HCEC 1CT (cell line): ENCODE data around the gene XYLT1.

Source experiments
- DNase-seq: peaks from one replicate; pipeline ENCODE4 v3.0.0-alpha.2; 2017

Gene XYLT1

DNA sequence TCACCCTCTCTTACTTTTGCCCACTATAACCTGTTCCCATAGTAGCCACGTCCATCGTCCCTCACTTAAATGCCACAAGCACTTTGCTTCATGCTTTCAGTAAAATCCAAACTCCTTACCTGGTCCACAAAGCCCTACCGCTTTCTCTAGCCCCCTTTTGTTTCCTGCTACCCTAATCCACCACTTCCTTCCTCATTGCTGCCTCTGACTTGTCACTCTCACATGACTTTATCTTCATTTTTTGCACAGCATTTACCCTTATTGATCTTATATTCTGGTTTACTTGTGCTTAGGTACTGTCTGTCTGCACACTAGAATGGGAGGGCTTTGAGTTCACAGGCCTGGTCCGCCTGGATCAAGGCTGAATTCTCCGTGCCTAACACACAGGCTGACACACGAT lies 340.0 kb downstream of the XYLT1 start:
- no peak for DNase-seq

DNA sequence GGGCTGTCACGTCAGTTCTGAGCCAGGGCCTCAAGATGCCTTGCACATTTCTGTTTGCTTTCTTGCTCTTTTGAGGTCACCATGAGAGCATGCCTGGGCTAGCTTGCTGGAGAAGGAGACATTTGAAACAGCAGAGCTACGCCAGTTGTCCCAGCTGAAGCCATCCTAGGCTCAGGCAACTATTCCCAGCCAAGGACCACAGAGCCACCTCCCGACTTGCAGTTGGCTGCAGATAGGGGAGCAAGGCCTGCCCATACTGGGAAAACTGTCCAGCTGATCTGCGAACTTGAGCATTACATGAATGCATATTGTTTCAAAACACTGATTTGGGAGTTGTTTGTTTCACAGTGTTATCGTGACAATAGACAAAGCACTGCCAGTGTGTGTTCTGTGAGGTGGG lies 340.8 kb downstream of the XYLT1 start:
- DNase-seq, result no peak

DNA sequence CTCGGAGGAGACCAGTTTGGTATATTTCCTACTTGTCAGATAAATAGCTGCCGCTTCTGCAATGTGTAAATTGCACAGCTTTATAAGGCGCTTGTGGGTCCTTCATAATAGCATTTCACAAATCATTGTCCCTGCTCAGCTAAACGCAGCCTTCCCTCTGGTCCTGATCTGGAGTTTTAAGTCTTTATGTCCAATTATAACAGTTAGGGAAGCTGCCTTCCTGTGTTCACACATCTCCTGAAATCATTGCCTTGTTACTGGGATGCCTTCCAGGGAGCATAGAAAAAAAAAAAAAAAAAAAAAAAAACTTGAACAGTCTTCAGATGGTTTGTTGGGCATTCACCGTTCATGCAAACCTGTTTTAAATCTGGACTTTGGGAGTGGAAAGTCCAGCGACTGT lies 342.0 kb downstream of the XYLT1 start:
- DNase-seq, result no peak

DNA sequence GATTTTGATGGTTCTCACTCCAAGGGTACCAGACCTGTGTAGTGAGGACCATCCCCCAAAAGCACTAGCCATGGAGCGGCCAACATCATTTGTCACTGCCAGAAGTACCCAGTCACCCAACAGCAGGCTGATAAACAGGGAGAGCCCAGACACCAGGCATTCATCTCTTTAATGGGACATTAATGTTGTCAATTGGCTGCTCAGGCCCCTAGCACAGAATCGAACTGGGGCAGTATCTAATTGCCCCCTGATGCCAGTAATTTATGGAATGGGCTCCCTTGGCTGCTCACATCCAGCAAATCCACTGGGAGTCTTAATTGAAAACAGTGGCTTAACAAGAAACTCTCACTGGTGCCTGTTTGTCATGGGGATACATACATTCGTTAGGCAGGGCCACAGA lies 344.6 kb downstream of the XYLT1 start:
- DNase-seq, result no peak

DNA sequence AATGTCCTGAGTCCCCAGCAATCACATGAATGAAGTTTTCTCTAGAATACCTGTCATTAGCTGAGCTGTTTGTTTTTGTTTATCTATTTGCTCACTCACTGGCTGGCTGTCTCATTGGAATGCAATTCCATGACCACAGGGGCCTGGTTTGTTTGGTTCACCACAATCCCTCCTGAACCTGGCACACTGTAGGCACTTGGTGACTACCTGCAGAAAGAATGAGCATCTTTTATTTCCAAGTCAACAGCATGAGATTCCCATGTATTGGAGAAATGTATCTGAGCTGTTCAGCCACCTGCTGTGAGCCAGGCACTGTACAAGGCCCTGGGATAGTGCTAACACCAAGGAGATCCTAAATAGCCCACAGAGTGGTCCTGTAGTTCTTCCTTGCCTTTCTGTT lies 345.1 kb downstream of the XYLT1 start:
- DNase-seq, result no peak

DNA sequence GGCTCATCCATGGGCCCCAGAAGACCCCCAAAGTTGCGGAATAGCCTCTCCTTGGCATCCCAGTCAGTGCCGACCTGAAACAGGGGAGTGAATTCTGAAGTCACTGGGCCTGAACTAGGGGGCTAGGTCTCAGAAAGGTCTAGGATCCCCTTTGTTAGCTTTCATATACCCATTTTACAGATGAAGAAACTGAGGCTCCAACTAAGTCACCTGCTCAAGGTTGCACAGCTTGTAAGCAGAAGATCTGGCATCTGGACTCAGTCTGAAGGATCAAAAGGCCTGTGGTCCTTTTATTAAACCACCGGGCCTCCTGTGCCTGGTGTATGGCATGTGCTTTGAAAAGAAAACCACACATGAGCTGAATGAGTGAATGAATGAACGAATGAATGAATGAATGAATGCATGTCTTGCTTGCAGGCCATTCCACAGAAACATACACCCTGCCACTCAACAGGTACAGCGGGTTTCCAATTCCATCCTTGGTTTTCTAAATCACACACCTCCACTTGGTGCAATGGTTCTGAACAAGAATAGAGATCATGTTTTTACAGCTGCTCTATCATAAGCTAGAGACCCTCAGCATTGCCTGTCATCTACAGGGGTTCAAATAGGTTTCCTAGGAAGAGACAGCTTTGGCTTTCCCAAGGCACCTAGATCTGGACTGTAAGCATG lies 352.7 kb downstream of the XYLT1 start:
- no peak for DNase-seq

DNA sequence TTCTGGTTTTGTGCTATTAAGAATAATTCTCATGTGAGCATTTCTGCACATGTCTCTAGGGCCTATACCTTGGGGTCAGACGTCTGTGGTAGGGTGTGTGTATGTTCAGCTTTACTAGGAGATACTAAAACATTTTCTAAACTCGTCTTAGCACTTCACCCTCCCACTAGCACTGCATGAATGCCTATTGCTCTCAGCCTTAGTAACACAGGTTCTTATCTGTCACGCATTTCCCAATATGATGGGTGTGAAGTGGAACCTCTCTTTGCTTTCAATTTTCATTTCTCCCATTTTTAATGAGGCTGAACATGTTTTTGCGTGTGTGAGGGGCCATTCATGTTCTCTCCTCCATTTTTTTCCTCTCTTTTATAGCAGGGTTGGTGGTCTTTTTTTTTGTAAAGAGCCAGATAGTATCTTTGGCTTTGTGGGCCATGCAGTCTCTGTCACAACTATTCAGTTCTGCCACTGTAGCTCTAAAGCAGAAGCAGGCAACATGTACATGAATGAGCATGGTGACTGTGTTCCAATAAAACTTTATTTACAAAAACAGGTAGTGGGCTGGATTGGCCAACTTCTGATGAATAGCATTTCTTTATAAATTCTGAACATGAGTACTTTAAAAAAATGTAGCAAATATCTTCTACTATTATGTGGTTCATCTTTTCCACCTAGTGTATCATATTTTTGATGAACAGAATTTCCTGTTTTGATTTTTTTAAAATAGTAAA lies 354.0 kb downstream of the XYLT1 start:
- DNase-seq, result no peak

DNA sequence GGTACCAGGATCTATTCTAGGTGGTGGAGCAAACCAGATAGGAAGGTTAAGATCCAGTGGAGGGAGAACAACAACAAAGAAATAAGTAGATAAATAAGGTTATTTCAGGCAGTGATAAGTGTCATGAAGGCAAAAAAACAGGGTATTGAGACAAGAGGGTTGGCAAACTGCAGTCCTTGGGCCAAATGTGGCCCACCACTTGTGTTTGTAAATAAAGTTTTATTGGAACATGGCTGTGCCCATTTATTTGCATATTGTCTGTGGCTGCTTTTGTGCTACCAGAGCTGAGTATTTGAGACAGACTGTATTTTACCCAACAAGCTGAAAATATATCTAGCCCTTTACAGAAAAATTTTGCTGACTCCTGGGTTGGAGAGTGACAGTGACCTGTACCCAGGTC lies 361.3 kb downstream of the XYLT1 start:
- no peak for DNase-seq

DNA sequence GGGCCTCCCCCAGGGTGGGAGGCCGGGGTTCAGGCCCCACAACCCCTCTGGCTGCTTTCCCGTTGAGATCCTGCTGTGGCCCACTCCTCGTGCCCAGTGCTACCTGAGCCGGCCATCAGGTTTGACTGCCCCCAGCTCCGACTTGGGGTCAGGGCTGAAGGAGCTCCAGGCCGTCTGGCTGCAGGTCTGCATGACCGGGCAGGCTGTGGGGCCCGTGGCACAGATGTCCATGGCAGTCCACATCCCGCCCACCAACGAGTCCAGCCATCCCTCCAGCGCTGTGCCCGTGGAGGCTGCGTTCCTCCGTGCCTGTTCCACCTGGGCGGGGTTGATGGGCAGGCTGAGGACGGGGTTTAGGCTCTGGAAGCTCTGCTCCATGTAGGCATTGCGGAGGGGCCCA lies 362.2 kb downstream of the XYLT1 start:
- DNase-seq, result no peak

DNA sequence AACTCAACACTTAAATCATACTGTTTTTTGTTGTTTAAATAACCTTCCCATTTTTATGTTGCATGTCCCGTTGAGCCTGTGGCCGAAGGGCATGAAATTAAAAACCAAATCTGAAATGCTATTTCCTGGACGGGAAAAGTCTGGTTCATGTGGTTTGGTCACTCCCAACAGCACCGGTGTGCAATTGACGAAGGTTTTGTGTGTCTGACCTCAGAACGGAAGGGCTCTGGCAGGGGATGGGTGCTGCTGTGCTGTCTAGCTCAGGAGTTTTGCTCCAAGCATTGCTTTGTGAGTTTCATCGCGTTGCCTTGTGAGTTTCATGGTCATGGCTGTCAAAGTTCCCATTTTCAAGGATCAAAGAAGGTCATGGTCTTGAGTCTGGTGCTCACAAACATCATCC lies 363.3 kb downstream of the XYLT1 start:
- DNase-seq, result no peak

DNA sequence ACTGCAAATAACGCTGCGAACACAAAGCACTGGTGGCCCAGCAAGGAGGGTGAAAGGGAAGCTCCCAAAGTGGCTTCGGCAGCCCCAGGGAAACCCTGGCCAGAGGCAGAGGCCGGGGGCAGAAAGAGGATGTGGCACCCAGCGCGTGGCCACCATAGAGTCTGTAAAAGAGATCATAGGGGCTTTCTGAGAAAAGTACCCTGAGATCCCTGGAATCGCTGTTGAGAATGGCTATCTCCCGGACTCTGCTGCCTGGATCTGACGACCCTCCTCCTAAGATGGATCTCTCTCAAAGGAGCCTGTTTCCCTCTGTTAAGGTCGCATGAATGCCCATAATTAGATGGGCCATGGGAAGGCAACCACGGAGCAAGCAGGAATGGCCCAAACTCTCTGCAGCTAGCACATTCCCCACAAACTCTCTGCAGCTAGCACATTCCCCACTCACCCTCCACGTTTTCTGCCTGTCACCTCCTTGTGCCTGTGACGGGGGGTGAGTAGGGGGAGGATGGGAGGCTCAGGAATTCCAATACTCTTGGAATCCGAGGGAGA lies 364.4 kb downstream of the XYLT1 start:
- no peak for DNase-seq

DNA sequence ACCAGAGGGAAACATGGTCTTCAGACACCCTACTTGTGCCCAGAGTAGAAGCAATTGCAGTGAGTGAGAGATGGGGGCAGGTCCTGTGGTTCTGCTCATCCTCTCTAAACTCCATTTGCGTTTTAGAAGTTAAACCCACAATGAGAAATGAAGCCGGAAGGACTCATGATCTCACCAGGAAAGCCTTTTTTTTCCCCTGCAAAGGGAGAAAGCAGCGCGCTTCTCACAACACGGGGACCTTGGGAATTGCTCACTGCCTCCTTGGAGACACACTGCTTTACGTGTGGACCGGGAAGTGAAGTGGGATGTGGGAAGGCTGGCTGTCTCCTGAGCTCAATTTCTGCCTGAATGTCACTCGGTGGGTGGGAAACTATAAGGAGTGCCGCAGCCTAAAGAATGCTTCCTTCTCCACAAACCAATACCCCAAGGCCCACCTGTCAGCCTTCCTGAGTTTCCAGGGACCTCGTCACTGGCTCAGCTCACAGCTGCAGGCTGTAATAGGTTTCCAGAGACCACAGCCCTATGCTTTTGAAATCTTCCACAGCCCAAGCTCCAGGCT lies 365.4 kb downstream of the XYLT1 start:
- DNase-seq, result no peak

DNA sequence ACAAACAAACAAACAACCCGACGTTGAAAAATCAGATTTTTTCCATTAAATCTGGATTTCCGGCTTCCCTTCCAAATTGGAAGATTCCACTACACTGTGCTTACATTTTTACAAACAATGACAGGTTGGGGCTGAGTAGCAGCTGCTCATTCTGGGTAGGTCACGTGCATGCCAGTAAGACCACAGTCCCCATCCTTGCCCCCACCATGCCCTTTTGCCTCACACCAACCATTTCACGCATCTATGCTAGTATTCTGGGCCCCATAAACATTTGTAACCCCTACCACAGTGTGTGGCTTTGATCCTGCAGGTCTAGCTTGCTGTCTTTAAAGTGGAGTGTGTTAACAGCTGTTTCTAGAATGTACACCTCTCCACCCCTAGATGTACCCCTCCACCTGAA lies 366.1 kb downstream of the XYLT1 start:
- DNase-seq, result no peak

DNA sequence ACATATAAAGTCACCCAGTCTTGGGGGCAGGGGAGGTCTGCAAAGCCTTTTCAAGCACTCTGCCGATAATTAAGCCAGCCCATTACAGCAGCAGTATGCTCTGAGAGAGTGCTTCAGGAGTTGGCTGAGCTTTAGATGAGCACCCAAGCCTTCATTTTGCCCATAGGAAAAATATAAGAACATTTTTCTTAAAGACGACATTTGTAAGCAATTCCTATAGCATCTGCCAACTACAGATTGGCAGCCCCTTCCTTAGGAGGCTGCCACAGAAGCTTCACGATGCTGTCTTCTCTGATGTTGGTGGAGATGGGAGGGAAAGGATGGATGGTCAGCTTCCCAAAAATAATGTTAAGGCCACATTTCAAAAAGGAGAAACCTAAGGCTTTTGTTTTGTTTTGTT lies 367.5 kb downstream of the XYLT1 start:
- DNase-seq, result no peak

DNA sequence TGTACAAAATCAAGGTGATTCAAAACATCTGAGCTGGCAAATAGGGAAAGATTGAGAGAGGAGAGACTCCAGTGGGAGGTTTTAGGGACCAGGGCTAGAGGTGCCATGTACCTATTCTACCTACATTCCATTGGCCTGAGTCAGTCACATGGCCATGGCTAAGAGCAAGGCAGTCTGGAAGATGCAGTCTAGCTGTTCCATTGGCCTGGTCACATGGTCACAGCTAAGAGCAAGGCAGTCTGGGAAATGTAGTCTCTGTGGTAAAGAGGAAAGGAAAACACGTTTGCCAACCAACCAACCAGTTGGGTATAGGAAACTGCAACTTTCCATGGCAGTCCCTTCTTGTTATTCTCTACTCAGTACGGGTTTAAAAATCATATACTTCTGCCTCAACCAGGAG lies 369.1 kb downstream of the XYLT1 start:
- DNase-seq, result no peak

DNA sequence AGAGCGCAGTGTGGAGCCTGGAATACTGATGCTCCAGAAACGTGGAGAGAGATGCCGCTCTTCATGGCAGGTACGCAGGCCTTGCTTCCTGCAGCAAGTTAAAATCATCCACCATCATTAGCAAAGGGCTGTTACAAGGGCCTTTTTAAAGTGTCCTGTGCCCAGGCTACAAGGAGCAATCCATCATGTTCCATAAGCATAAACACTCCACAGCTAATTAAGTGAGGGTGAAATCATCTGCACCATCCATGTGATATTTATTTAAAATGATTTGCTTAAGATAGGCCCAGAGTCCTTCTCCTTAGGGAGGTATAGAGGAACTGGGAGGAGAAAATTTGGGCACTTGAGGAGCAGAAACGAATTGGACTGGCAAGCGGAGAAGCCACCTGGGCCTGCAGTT lies 372.1 kb downstream of the XYLT1 start:
- DNase-seq, result no peak

DNA sequence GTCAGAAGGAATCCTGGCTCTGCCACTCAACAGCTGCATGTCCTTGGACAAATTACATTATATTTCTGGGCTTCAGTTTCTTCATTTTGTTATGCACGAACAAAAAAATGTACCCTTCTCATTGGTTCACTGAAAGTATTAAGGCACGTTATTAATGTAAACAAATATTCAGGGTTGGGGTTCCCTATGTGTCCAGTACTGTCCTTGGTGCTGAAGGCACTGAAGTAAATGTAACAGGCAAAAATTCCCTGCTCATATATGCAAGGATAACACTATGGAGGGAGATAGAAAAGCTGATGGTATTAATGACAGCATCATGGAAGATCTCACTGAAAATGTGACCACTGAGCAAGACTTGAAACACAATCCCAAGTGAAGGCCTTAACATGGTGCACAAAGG lies 386.6 kb downstream of the XYLT1 start:
- DNase-seq, result no peak

DNA sequence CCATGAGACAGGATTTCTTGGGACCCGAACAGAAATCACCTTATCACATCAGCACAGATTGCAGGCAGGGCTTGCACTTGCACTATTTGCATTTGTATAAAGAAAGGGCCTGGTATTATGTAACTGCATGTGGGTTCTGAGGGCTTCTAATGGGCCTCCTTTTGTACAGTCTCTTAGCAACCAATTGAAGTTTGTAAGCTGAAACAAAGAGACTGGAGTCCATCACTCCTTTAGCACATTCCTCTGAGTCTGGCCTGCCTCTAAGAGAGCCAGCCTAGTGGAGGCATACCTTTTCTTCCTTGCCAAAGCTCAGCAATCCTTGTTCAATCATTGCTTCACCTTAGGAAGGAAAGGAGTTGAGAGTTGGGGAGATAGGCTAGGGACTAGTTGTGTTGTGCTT lies 387.1 kb downstream of the XYLT1 start:
- DNase-seq, result no peak

DNA sequence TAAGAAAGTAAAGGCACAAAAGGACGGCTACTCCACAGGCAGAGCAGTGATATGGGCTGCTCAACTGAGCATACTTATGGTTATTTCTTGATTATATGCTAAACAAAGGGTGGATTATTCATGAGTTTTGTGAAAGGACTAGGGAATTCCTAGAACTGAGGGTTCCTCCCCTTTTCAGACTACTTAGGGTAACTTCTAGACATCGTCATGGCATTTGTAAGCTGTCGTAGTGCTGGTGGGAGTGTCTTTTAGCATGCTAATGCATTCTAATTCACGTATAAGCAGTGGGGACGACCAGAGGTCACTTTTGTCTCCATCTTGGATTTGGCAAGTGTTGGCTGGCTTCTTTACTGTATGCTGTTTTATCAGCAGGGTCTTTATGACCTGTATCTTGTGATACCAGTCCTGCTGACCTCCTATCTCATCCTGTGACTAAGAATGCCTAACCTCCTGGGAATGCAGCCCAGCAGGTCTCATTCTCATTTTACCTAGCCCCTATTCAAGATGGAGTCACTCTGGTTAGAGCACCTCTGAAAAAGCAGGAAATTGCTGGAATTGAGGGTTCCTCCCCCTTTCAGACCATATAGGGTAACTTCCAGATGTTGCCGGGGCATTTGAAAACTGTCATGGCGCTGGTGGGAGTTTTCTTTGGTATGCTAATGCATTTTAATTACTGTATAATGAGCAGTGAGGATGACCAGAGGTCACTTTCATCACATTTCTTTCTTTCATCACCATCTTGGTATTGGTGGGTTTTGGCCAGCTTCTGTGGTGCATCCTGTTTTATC lies 388.5 kb downstream of the XYLT1 start:
- no peak for DNase-seq

DNA sequence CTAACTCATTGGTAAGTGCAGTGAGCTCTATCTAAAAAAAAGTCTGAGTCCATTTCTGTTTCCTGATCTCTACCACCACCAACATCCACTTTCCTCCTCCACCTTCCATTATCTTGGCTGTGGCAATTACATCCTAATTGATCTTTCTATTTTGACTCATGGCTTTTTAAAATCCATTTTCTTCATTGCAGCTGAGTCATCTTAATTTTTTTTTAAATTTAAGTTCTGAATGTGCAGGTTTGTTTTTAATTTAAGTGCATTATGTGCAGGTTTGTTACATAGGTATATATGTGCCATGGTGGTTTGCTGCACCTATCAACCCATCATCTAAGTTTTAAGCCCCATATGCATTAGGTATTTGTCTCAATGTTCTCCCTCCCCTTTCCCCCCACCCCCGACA lies 390.7 kb downstream of the XYLT1 start:
- DNase-seq, result no peak

DNA sequence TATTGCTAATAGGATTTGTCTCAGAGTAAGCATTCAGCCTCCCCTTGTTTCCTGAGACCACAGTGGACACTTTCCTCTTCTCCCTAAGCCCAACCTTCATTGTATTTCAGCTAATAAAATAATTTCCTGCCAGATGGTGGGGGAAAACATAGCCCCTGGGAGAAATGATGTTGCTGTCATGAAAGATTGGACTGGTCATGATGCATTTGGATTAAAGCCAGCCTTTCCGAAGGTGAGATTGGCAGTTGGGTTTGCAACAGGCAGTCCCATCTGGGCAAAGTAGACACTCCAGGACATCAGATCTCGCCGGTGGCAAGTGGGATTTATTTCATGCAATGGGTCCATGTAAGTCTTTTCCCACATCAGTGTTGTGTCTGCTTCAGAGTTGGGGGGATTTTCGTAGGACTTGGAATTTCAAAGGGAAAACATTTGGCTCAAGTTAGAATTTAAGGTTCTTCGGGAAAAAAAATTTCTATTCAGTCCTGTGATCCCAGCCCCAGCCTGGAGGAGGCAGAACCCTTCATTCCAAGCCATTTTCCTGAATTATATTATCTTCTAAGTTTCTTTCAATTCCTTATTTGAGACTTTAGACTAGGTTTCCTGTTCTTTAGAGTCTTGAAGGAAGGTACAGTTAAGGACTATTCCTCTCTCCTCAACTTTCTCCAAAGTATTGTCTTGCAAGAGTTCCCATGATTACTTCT lies 391.7 kb downstream of the XYLT1 start:
- no peak for DNase-seq

DNA sequence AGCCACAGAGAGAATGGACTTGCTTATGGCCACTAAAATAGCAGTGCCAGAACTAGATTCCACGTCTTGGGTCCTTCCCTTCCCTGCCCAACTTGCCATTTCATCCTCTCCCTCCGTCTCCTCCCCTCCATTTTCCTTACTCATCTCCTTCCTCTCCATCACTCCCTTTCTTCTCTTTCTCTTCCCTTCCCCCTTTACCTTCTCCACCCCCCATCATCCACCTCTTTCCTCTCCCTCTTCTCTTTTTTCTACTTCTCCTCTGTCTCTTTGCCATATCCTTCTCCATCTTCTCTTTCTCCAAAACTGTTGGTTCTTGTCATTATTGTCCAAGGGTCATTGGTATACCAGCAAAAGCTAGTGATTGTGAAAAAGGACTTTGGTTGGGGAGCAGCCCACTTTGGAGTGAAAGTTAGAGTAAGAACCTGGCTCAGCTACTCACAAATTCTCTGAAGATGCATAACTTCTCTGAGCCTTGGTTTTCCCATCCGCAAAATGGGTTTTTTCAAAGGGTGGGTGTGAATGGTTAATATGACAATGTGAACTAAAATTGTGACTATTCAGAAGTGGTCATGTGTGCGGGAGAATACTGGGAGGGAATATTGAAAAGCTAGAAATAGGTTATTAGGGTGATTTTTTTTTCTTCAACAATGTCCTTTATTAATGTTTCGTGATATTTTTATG lies 393.8 kb downstream of the XYLT1 start:
- no peak for DNase-seq
